Measurements from ENCODE around the gene CACNA2D3. TPM values are rescaled to one million over a fixed set of nuclear protein-coding genes. Genes with fewer than 3 reads are reported as not detected.
"Not testable (repeated sequence)": the region's sequence is repeated elsewhere in the genome, so short reads cannot be mapped to it uniquely, and the experiment has no call there.

The CACNA2D3 gene
- total RNA-seq, 2 experiments from 2014 or later: not detected

DNA sequence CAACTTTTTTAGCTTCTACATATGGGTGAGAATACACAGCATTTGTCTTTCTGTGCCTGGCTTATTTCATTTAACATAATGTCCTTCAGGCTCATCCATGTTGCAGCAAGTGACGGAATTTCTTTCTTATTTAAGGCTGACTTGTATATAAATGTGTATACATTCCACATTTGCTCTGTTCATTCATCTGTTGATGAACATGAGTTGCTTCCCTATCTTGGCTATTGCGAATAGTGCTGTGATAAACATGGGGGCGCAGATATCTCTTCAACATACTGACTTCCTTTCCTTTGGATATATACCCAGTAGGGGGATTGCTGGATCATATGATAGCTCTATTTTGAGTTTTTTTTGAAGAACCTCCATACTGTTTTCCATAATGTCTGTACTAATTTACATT lies 332.5 kb downstream of the CACNA2D3 start:
- intact Hi-C loops (cut with micrococcal nuclease; ENCODE audit: unreplicated experiment): no loop called here
- no peak for DNase-seq (ENCODE audit: low spot score)

DNA sequence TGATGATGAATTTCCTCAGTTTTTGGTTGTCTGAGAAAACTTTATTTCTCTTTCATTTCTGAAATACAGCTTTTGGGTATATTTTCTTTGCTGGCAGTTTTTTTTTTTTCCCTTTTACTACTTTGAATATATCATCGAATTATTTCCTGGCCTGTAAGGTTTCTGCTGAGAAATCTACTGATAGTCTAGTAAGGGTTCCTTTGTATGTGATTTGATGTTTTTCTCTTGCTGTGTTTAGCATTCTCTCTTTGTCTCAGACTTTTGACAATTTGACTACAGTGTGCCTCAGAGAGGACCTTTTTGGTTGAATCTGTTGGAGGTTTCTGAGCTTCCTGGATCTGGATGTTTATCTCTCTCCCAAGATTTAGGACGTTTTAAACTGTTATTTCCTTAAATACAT lies 336.0 kb downstream of the CACNA2D3 start:
- Histone ChIP-seq H3K4me3 (ENCODE audit: low read depth, low read length, poor library complexity, severe bottlenecking) (no peak overlapping the region), H3K79me2 (ENCODE audit: insufficient read depth, low read depth, low read length) (no peaks in the 10 kb centered on the region), H4K20me1 (ENCODE audit: insufficient read depth, low read length) (no peaks in the 10 kb centered on the region), H3K27ac (ENCODE audit: low read depth, low read length, poor library complexity, severe bottlenecking) (no peak overlapping the region), H2AFZ (ENCODE audit: low read length) (no peak overlapping the region), H3K4me2 (ENCODE audit: low read length) (no peak overlapping the region), H3K36me3 (ENCODE audit: insufficient read depth, low read length) (no peaks in the 10 kb centered on the region), H3K4me1 (ENCODE audit: insufficient read depth, low read length, poor library complexity, severe bottlenecking) (no peaks in the 10 kb centered on the region), H3K9me2 (ENCODE audit: insufficient read depth, low read length) (no peaks in the 10 kb centered on the region), H3K9me3 (ENCODE audit: low read length) (no peaks in the 10 kb centered on the region; the same call in 1 of the 2 replicates)
- POLR2A ChIA-PET: no interaction called here
- BruUV-seq (replicated peaks): no TSS peak
- TF ChIP-seq, protein P1, sequence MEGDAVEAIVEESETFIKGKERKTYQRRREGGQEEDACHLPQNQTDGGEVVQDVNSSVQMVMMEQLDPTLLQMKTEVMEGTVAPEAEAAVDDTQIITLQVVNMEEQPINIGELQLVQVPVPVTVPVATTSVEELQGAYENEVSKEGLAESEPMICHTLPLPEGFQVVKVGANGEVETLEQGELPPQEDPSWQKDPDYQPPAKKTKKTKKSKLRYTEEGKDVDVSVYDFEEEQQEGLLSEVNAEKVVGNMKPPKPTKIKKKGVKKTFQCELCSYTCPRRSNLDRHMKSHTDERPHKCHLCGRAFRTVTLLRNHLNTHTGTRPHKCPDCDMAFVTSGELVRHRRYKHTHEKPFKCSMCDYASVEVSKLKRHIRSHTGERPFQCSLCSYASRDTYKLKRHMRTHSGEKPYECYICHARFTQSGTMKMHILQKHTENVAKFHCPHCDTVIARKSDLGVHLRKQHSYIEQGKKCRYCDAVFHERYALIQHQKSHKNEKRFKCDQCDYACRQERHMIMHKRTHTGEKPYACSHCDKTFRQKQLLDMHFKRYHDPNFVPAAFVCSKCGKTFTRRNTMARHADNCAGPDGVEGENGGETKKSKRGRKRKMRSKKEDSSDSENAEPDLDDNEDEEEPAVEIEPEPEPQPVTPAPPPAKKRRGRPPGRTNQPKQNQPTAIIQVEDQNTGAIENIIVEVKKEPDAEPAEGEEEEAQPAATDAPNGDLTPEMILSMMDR (conservative IDR thresholded peaks at IDR 0.05; ENCODE audit: low read length): no peak
- no peak for TF ChIP-seq EZH2phosphoT487 (IDR thresholded peaks at IDR 0.05; ENCODE audit: borderline replicate concordance, low read depth, low read length)
- CTCF ChIA-PET (ENCODE audit: unreplicated experiment): no interaction called here
- no peak for DNase-seq (ENCODE audit: low spot score)
- intact Hi-C loops (cut with micrococcal nuclease; ENCODE audit: unreplicated experiment): no loop called here

More for the DNA sequence above, 332.5 kb downstream of the CACNA2D3 start:
- Histone ChIP-seq H4K20me1 (ENCODE audit: insufficient read depth, low read length) (no peaks in the 10 kb centered on the region), H3K27ac (ENCODE audit: low read depth, low read length, poor library complexity, severe bottlenecking) (no peak overlapping the region), H3K36me3 (ENCODE audit: insufficient read depth, low read length) (no peaks in the 10 kb centered on the region), H2AFZ (ENCODE audit: low read length) (no peak overlapping the region), H3K9me2 (ENCODE audit: insufficient read depth, low read length) (no peaks in the 10 kb centered on the region), H3K4me1 (ENCODE audit: insufficient read depth, low read length, poor library complexity, severe bottlenecking) (no peaks in the 10 kb centered on the region), H3K4me3 (ENCODE audit: low read depth, low read length, poor library complexity, severe bottlenecking) (no peak overlapping the region), H3K9me3 (ENCODE audit: low read length) (no peaks in the 10 kb centered on the region; the same call in 1 of the 2 replicates), H3K4me2 (ENCODE audit: low read length) (no peak overlapping the region), H3K79me2 (ENCODE audit: insufficient read depth, low read depth, low read length) (no peaks in the 10 kb centered on the region)
- TF ChIP-seq EZH2phosphoT487 (IDR thresholded peaks at IDR 0.05; ENCODE audit: borderline replicate concordance, low read depth, low read length): no peak
- no TSS peak for BruUV-seq (replicated peaks)
- CTCF ChIA-PET (ENCODE audit: unreplicated experiment): no interaction called here
- POLR2A ChIA-PET: no interaction called here

DNA sequence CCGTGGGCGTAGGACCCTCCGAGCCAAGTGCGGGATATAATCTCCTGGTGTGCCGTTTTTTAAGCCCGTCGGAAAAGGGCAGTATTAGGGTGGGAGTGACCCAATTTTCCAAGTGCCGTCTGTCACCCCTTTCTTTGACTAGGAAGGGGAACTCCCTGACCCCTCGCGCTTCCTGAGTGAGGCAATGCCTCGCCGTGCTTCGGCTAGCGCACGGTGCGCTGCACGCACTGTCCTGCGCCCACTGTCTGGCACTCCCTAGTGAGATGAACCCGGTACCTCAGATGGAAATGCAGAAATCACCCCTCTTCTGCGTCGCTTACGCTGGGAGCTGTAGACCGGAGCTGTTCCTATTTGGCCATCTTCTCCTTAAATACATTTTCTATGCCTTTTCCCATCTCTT lies 342.2 kb downstream of the CACNA2D3 start:
- H3K4me3 ChIP-seq (ENCODE audit: low read depth, low read length, poor library complexity, severe bottlenecking); DNase-seq (ENCODE audit: low spot score); H3K9me2 ChIP-seq (ENCODE audit: insufficient read depth, low read length); H3K4me1 ChIP-seq (ENCODE audit: insufficient read depth, low read length, poor library complexity, severe bottlenecking); H2AFZ ChIP-seq (ENCODE audit: low read length); POLR2A ChIA-PET; BruUV-seq (replicated peaks); intact Hi-C loops (cut with micrococcal nuclease; ENCODE audit: unreplicated experiment); H3K79me2 ChIP-seq (ENCODE audit: insufficient read depth, low read depth, low read length); H3K9me3 ChIP-seq (ENCODE audit: low read length); H3K36me3 ChIP-seq (ENCODE audit: insufficient read depth, low read length); H3K27ac ChIP-seq (ENCODE audit: low read depth, low read length, poor library complexity, severe bottlenecking); H4K20me1 ChIP-seq (ENCODE audit: insufficient read depth, low read length); H3K4me2 ChIP-seq (ENCODE audit: low read length); CTCF ChIA-PET (ENCODE audit: unreplicated experiment): not testable (repeated sequence)

DNA sequence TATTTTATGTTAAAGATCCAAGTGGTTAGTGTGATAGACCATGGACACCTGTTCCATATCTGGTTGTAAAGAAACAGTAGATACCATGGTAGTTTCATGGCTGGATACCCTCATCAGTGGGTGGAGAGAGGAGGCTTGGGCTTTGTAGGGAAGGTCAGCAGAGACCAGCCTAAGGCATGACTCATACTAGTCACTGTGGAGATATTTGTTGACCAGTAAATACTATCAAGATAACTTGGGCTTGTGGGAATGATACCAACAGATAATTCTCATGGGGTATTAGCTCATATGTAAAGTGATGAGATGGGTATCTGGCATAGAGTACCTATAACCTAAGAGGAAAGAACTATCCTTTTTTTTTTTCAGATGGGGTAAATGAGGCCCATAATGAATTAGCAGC lies 354.5 kb downstream of the CACNA2D3 start:
- no peaks in the 10 kb centered on the region for H3K79me2 ChIP-seq (ENCODE audit: insufficient read depth, low read depth, low read length)
- H3K27ac ChIP-seq (ENCODE audit: low read depth, low read length, poor library complexity, severe bottlenecking): no peak overlapping the region
- BruUV-seq (replicated peaks): no TSS peak
- no peaks in the 10 kb centered on the region for H3K9me3 ChIP-seq (ENCODE audit: low read length)
- DNase-seq (ENCODE audit: low spot score): no peak
- no peak overlapping the region for H3K4me3 ChIP-seq (ENCODE audit: low read depth, low read length, poor library complexity, severe bottlenecking)
- H3K36me3 ChIP-seq (ENCODE audit: insufficient read depth, low read length): no peaks in the 10 kb centered on the region
- ChIA-PET POLR2A (no interaction called here), CTCF (ENCODE audit: unreplicated experiment) (no interaction called here)
- no peaks in the 10 kb centered on the region for H3K4me1 ChIP-seq (ENCODE audit: insufficient read depth, low read length, poor library complexity, severe bottlenecking)
- H4K20me1 ChIP-seq (ENCODE audit: insufficient read depth, low read length): no peaks in the 10 kb centered on the region
- TF ChIP-seq, protein P1 (conservative IDR thresholded peaks at IDR 0.05; ENCODE audit: low read length): no peak
- TF ChIP-seq EZH2phosphoT487 (IDR thresholded peaks at IDR 0.05; ENCODE audit: borderline replicate concordance, low read depth, low read length): no peak
- no peak overlapping the region for H2AFZ ChIP-seq (ENCODE audit: low read length)
- intact Hi-C loops (cut with micrococcal nuclease; ENCODE audit: unreplicated experiment): no loop called here
- H3K9me2 ChIP-seq (ENCODE audit: insufficient read depth, low read length): no peaks in the 10 kb centered on the region
- no peak overlapping the region for H3K4me2 ChIP-seq (ENCODE audit: low read length)
